ENCODE measurements around the gene ANKS1B. TPM values are rescaled to one million over a fixed set of nuclear protein-coding genes. Genes with fewer than 3 reads are reported as not detected.

The ANKS1B gene
- total and polyA plus RNA-seq, 4 donors, result 0.03 to 3.4 (median 0.53) TPM

GRCh38 chr12:99232324-99232723 is 752.4 kb downstream of the ANKS1B start:
- no peak overlapping the region for H3K4me3 ChIP-seq (ENCODE audit: low read depth in 1 of 3, low read length in 3 of 3)
- H3K36me3 ChIP-seq (ENCODE audit: control insufficient read depth in 4 of 4, insufficient read depth in 3 of 4, low read depth in 1 of 4, low read length in 3 of 4), result no peaks in the 10 kb centered on the region
- H3K9me3 ChIP-seq (ENCODE audit: control insufficient read depth in 4 of 4, low read length in 3 of 4), result no peaks in the 10 kb centered on the region
- no peak overlapping the region for H3K9ac ChIP-seq (ENCODE audit: low read depth in 1 of 2, low read length in 2 of 2)
- 51% methylated on average over 4 of the region's 4 CpGs for WGBS
- no peak for DNase-seq (ENCODE audit: low spot score)
- H3K4me1 ChIP-seq (ENCODE audit: control insufficient read depth in 4 of 4, insufficient read depth in 4 of 4, low read length in 3 of 4), result no peaks in the 10 kb centered on the region
- peaks cover 0 to 3% (median 0%) of the 10 kb centered on the region in 4 donors for H3K27me3 ChIP-seq (ENCODE audit: control insufficient read depth in 4 of 4, insufficient read depth in 4 of 4, low read length in 3 of 4)
- no peak overlapping the region for H3K27ac ChIP-seq (ENCODE audit: low read depth in 1 of 2, low read length in 2 of 2)
- TF ChIP-seq MAX (IDR thresholded peaks at IDR 0.05) (no peak), RAD21 (IDR thresholded peaks at IDR 0.05) (no peak), HNF4A (conservative IDR thresholded peaks at IDR 0.05) (no peak), FOXA2 (IDR thresholded peaks at IDR 0.05) (no peak), NR2F2 (IDR thresholded peaks at IDR 0.05) (no peak), YY1 (IDR thresholded peaks at IDR 0.05) (no peak), TAF1 (conservative IDR thresholded peaks at IDR 0.05) (no peak), FOXA1 (IDR thresholded peaks at IDR 0.05) (no peak), JUND (IDR thresholded peaks at IDR 0.05) (no peak), ATF3 (IDR thresholded peaks at IDR 0.05) (no peak), HNF4G (IDR thresholded peaks at IDR 0.05) (no peak), EGR1 (IDR thresholded peaks at IDR 0.05; ENCODE audit: low read depth in 2 of 2) (no peak), CTCF (IDR thresholded peaks at IDR 0.05; ENCODE audit: low read depth, low read length, missing input control) (no peak), SP1 (IDR thresholded peaks at IDR 0.05) (no peak), REST (IDR thresholded peaks at IDR 0.05) (no peak), GABPA (IDR thresholded peaks at IDR 0.05 in 1 of 2, conservative IDR thresholded peaks at IDR 0.05 in 1 of 2) (no peak), RXRA (IDR thresholded peaks at IDR 0.05) (no peak)
- TF ChIP-seq, protein P1, sequence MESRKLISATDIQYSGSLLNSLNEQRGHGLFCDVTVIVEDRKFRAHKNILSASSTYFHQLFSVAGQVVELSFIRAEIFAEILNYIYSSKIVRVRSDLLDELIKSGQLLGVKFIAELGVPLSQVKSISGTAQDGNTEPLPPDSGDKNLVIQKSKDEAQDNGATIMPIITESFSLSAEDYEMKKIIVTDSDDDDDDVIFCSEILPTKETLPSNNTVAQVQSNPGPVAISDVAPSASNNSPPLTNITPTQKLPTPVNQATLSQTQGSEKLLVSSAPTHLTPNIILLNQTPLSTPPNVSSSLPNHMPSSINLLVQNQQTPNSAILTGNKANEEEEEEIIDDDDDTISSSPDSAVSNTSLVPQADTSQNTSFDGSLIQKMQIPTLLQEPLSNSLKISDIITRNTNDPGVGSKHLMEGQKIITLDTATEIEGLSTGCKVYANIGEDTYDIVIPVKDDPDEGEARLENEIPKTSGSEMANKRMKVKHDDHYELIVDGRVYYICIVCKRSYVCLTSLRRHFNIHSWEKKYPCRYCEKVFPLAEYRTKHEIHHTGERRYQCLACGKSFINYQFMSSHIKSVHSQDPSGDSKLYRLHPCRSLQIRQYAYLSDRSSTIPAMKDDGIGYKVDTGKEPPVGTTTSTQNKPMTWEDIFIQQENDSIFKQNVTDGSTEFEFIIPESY (IDR thresholded peaks at IDR 0.05), result no peak
